Brain microvascular endothelial cell (primary cell): ENCODE measurements around the gene OR10A3.

Source experiments
- DNase-seq: peaks from one replicate; pipeline ENCODE4 v3.0.0-alpha.2; 2020
- H3K27ac ChIP-seq: fragments of 250-450 bp; sonication (Bioruptor Pico); 2 replicates; pipeline ENCODE4 v1.5.1; 2020; ENCODE audit warnings: mild to moderate bottlenecking, moderate library complexity
- H3K27me3 ChIP-seq: fragments of 250-450 bp; sonication (Bioruptor Pico); replicated peaks from 2 replicates; pipeline ENCODE4 v1.5.1; 2020; ENCODE audit warnings: mild to moderate bottlenecking
- H3K36me3 ChIP-seq: fragments of 250-450 bp; sonication (Bioruptor Pico); replicated peaks from 2 replicates; pipeline ENCODE4 v1.5.1; 2020; ENCODE audit warnings: mild to moderate bottlenecking
- H3K4me3 ChIP-seq: 2 replicates; pipeline ENCODE4 v1.5.1; 2011; ENCODE audit warnings: low read depth, mild to moderate bottlenecking, control low read depth, low read length, moderate library complexity
- in situ Hi-C: cut with HindIII; loops from 2 replicates; pipeline ENCODE4 v1.10.0; 2017; ENCODE audit warnings: low sequenced_read_pairs, low pct_ligation_motif_present
- TF ChIP-seq, protein P1 (sequence below): IDR thresholded peaks from 2 replicates; pipeline ENCODE4 v1.5.1; 2011; ENCODE audit warnings: low read depth, mild to moderate bottlenecking, moderate library complexity, low read length, control low read depth, inconsistent platforms; ENCODE audit errors: missing control alignments

Gene OR10A3

GRCh38 chr11:7968686-7969085 lies 27.2 kb upstream of the OR10A3 start:
- in situ Hi-C loops = no loop called here

GRCh38 chr11:7967826-7968225 lies 26.3 kb upstream of the OR10A3 start:
- DNase-seq = no peak
- TF ChIP-seq, protein P1, sequence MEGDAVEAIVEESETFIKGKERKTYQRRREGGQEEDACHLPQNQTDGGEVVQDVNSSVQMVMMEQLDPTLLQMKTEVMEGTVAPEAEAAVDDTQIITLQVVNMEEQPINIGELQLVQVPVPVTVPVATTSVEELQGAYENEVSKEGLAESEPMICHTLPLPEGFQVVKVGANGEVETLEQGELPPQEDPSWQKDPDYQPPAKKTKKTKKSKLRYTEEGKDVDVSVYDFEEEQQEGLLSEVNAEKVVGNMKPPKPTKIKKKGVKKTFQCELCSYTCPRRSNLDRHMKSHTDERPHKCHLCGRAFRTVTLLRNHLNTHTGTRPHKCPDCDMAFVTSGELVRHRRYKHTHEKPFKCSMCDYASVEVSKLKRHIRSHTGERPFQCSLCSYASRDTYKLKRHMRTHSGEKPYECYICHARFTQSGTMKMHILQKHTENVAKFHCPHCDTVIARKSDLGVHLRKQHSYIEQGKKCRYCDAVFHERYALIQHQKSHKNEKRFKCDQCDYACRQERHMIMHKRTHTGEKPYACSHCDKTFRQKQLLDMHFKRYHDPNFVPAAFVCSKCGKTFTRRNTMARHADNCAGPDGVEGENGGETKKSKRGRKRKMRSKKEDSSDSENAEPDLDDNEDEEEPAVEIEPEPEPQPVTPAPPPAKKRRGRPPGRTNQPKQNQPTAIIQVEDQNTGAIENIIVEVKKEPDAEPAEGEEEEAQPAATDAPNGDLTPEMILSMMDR = no peak
- no peaks in the 10 kb centered on the region for H3K36me3 ChIP-seq
- no peaks in the 10 kb centered on the region for H3K27me3 ChIP-seq
- in situ Hi-C loops = no loop called here
- no peak overlapping the region for H3K27ac ChIP-seq
- H3K4me3 ChIP-seq = no peak overlapping the region

More at GRCh38 chr11:7968686-7969085, 27.2 kb upstream of the OR10A3 start:
- Histone ChIP-seq H3K27me3 (no peaks in the 10 kb centered on the region), H3K27ac (no peak overlapping the region), H3K36me3 (no peaks in the 10 kb centered on the region), H3K4me3 (no peak overlapping the region)
- TF ChIP-seq, protein P1 = no peak
- DNase-seq = no peak

DNA sequence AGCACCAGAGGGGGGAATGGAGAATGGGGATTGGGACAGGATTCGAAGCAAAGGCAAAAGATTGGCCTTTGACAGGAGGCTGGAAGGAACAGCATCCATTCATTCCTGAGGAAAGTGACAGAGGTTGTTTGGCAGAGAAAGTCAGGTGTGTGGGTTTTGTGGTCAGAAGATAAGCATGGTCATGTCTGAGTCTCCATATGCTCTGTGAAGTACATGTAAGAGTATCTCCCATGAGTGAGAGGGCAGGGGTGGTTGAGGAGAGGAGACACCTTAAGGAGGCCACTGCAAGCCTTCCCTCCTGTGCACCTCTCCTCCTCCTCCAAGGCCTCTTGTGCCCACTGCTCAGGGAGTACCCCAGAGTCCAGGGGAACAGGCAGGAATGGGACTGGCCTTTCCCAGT lies 25.6 kb upstream of the OR10A3 start:
- no peak for DNase-seq
- in situ Hi-C loops = no loop called here
- H3K36me3 ChIP-seq = no peaks in the 10 kb centered on the region
- H3K27ac ChIP-seq = no peak overlapping the region
- TF ChIP-seq, protein P1 = no peak
- no peaks in the 10 kb centered on the region for H3K27me3 ChIP-seq
- no peak overlapping the region for H3K4me3 ChIP-seq

GRCh38 chr11:7965386-7965785 lies 23.9 kb upstream of the OR10A3 start, which contains the start of gene NLRP10:
NLRP10 (minus strand) TSS chr11:7965447; CDS start chr11:7963495, 1,952 bp downstream.
- H3K36me3 ChIP-seq = no peaks in the 10 kb centered on the region
- no peak within 1 kb of the TSS for H3K4me3 ChIP-seq
- H3K27me3 ChIP-seq = no peaks in the 10 kb centered on the region
- peak; percentile 39 for DNase-seq
- H3K27ac ChIP-seq = peak within 1 kb of the TSS; percentile 40
- in situ Hi-C loops = no loop called here
- TF ChIP-seq, protein P1 = no peak

DNA sequence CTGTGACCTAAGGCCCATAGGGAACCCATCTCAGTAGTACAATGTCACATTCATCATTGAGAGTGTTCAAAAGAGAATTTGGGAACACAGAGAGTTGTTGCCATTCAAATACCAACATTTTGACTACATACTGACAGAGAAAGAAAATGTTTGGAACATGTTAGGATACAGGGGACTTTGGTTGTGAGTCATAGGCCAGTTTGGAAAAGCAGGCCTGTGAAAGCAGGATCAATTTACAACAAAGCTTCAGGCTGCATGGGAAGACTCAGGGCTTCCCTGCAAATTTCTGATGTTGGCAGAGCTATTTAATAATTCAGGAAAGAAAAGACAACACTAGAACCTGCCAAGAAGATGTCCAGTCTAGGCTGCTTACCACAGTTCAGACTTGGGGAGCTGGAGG lies 23.4 kb upstream of the OR10A3 start:
- no peak for DNase-seq
- Histone ChIP-seq H3K27ac (peak overlapping the region; percentile 40), H3K36me3 (no peaks in the 10 kb centered on the region), H3K27me3 (no peaks in the 10 kb centered on the region), H3K4me3 (no peak overlapping the region)
- in situ Hi-C loops = no loop called here
- TF ChIP-seq, protein P1 = no peak

DNA sequence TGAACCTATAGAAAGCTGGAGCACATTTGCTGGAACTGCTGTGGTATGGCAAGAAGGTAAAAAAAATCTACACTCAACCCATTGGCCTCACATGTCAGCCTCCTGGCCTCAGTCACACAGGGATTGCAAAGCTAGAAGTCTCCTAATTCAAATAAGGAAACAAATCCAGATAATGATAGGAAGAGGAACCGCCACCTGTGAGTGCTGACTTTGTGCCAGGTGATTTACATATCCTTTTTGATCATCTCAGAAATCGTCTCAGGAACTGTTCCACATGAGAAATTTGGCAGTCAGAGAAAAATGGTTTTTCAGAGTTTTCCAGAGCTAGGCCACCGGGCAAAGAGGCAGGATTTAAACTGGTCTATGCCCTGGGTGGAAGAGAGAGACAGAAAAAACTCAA lies 22.8 kb upstream of the OR10A3 start:
- no peaks in the 10 kb centered on the region for H3K36me3 ChIP-seq
- no peak overlapping the region for H3K4me3 ChIP-seq
- TF ChIP-seq, protein P1 = no peak
- no peaks in the 10 kb centered on the region for H3K27me3 ChIP-seq
- H3K27ac ChIP-seq = no peak overlapping the region
- in situ Hi-C loops = no loop called here
- DNase-seq = no peak
